Measurements from ENCODE around the gene TMEM92.

Gene TMEM92

GRCh38 chr17:50274142-50274896, at the start of gene TMEM92:
TSS of gene TMEM92 (plus strand) at chr17:50274466. CDS start at chr17:50274502, 36 bp downstream.
- no peak for DNase-seq

- DNase-seq = no peak
These were observed 48.5 kb upstream of the TMEM92 start for GRCh38 chr17:50225701-50226240.

- DNase-seq = no peak
These were observed 39.7 kb upstream of the TMEM92 start for GRCh38 chr17:50234581-50234980.

GRCh38 chr17:50237901-50238300, 36.4 kb upstream of the TMEM92 start:
- DNase-seq = no peak

GRCh38 chr17:50238601-50239280, 35.5 kb upstream of the TMEM92 start:
- no peak for DNase-seq

- no peak for DNase-seq
These were observed 34.3 kb upstream of the TMEM92 start for GRCh38 chr17:50239937-50240336.

GRCh38 chr17:50240851-50241250, 33.4 kb upstream of the TMEM92 start:
- no peak for DNase-seq

GRCh38 chr17:50241431-50241830, 32.8 kb upstream of the TMEM92 start:
- DNase-seq = no peak

- no peak for DNase-seq
These were observed 29.5 kb upstream of the TMEM92 start for GRCh38 chr17:50244771-50245170.

GRCh38 chr17:50248255-50248654, 26.0 kb upstream of the TMEM92 start:
- DNase-seq = no peak

GRCh38 chr17:50252781-50253180, 21.5 kb upstream of the TMEM92 start:
- DNase-seq = no peak

- no peak for DNase-seq
These were observed 18.3 kb upstream of the TMEM92 start for GRCh38 chr17:50255766-50256635.

GRCh38 chr17:50256826-50257618, 17.2 kb upstream of the TMEM92 start:
- DNase-seq = no peak

GRCh38 chr17:50257676-50258224, 16.5 kb upstream of the TMEM92 start:
- no peak for DNase-seq

- DNase-seq = no peak
These were observed 15.4 kb upstream of the TMEM92 start for GRCh38 chr17:50258647-50259476.

- DNase-seq = no peak
These were observed 14.6 kb upstream of the TMEM92 start for GRCh38 chr17:50259477-50260324.

GRCh38 chr17:50260501-50260911, 13.8 kb upstream of the TMEM92 start:
- DNase-seq = no peak

GRCh38 chr17:50261051-50261915, 13.0 kb upstream of the TMEM92 start:
- no peak for DNase-seq
